K562 (cell line): ENCODE data around the gene GLP1R. TPM values are rescaled to one million over a fixed set of nuclear protein-coding genes. Genes with fewer than 3 reads are reported as not detected.

Experiments used
- ATAC-seq: fragments of 200-7000 bp; cut with Tn5 transposase; 3 replicates; pipeline ENCODE4 v1.9.1; 2020; ENCODE audit warnings: moderate library complexity
- BruUV-seq: library from RNA; stranded (reverse); fragments of 400-500 nt; replicated peaks from 2 replicates; lab custom pipeline; 2021; lab: Mats Ljungman, UMichigan
- CTCF ChIA-PET: fragments of 300-600 bp; formaldehyde crosslinking; extraction: SDS; loops from one replicate; lab custom pipeline; 2021; ENCODE audit warnings: low intra/inter-chr PET ratio; lab: Yijun Ruan, JAX
- POLR2A ChIA-PET: fragments of 300-600, 350-650 bp; sonication (Branson Sonifier 250); formaldehyde crosslinking; extraction: SDS; loops from one replicate; lab custom pipeline; 2021; ENCODE audit warnings: antibody characterized with exemption, inconsistent platforms; lab: Yijun Ruan, JAX
- DNase-seq, 4 experiments: peaks; one replicate each; pipeline versions ENCODE4 v3.0.0 to v3.0.0-alpha.2; 2011 to 2018; ENCODE audit warnings: low spot score in 3 of 4, mixed read lengths in 3 of 4; ENCODE audit errors: extremely low read depth in 1 of 4
- FAIRE-seq: peaks from 2 replicates; lab custom pipeline; 2011; peaks lifted over from hg19 to GRCh38; lab: Jason Lieb, UNC
- H2AFZ ChIP-seq: 2 replicates; pipeline ENCODE4 v1.6.0; 2011; ENCODE audit warnings: low read depth, low read length, control low read depth, inconsistent platforms
- H3K27ac ChIP-seq: fragments of 200-600 bp; 3 replicates; pipeline ENCODE4 v1.8.0; 2011; ENCODE audit warnings: low read depth, mild to moderate bottlenecking, control low read depth, inconsistent platforms, low read length, moderate library complexity, mixed read lengths; ENCODE audit errors: extremely low read depth
- H3K27me3 ChIP-seq, 2 experiments: fragments of 300-600 bp in 1 of 2; 2 replicates in 1 of 2; 3 replicates in 1 of 2; pipeline versions ENCODE4 v1.6.0 to v1.8.0; 2011; ENCODE audit warnings: inconsistent platforms in 2 of 2, low read length in 2 of 2, mild to moderate bottlenecking in 1 of 2, mixed read lengths in 1 of 2, moderate library complexity in 1 of 2; ENCODE audit not compliant: control insufficient read depth in 2 of 2, insufficient read depth in 2 of 2
- H3K36me3 ChIP-seq: fragments of 300-600 bp; 3 replicates; pipeline ENCODE4 v1.8.0; 2011; ENCODE audit warnings: mild to moderate bottlenecking, low read length, inconsistent platforms; ENCODE audit not compliant: control insufficient read depth, insufficient read depth
- H3K4me1 ChIP-seq, 2 experiments: fragments of 200-600 bp in 1 of 2; replicated peaks in 1 of 2; 2 replicates in 1 of 2; 3 replicates in 1 of 2; pipeline versions ENCODE4 v1.5.1 to v1.8.0; 2011; ENCODE audit warnings: inconsistent platforms in 2 of 2, low read length in 2 of 2, mild to moderate bottlenecking in 1 of 2, mixed read lengths in 1 of 2, moderate library complexity in 1 of 2; ENCODE audit not compliant: control insufficient read depth in 2 of 2, insufficient read depth in 2 of 2
- H3K4me2 ChIP-seq: 2 replicates; pipeline ENCODE4 v1.6.1; 2011; ENCODE audit warnings: low read length, control low read depth, inconsistent platforms, mixed read lengths; ENCODE audit not compliant: insufficient read depth
- H3K4me3 ChIP-seq: fragments of 200-600 bp; sonication (generic), shearing (Covaris generic); 2 replicates; pipeline ENCODE4 v1.5.1; 2016; ENCODE audit warnings: control low read depth, inconsistent platforms
- H3K79me2 ChIP-seq: fragments of 200-600 bp; 3 replicates; pipeline ENCODE4 v1.8.0; 2011; ENCODE audit warnings: low read length, inconsistent platforms; ENCODE audit not compliant: control insufficient read depth, insufficient read depth
- H3K9ac ChIP-seq, 2 experiments: 2 replicates each; pipeline versions ENCODE4 v1.6.0 to v1.6.1; 2011; ENCODE audit warnings: low read depth in 2 of 2, low read length in 2 of 2, control low read depth in 1 of 2, inconsistent platforms in 1 of 2, mild to moderate bottlenecking in 1 of 2, mixed read lengths in 1 of 2; ENCODE audit not compliant: insufficient read depth in 1 of 2
- H3K9me1 ChIP-seq: one replicate; pipeline ENCODE4 v1.6.0; 2011; ENCODE audit warnings: inconsistent platforms, mild to moderate bottlenecking, low read length, moderate library complexity; ENCODE audit not compliant: control insufficient read depth, insufficient read depth
- H3K9me3 ChIP-seq: replicated peaks from 2 replicates; pipeline ENCODE4 v1.5.1; 2011; ENCODE audit warnings: low read depth, low read length, inconsistent platforms; ENCODE audit not compliant: control insufficient read depth, insufficient read depth
- H4K20me1 ChIP-seq: replicated peaks from 2 replicates; pipeline ENCODE4 v1.6.1; 2011; ENCODE audit warnings: low read length, inconsistent platforms, mixed read lengths; ENCODE audit not compliant: control insufficient read depth, insufficient read depth
- ETV5 ChIP-seq: sonication (generic); formaldehyde crosslinking; IDR thresholded peaks from 2 replicates; pipeline ENCODE4 v1.4.0; 2020; ENCODE audit warnings: low read depth, mild to moderate bottlenecking, missing genetic modification reagents
- JUNB ChIP-seq: fragments of 450-650 bp; formaldehyde crosslinking; conservative IDR thresholded peaks from 2 replicates; pipeline ENCODE4 v1.4.0; 2020; ENCODE audit warnings: mild to moderate bottlenecking
- LEF1 ChIP-seq: fragments of 450-650 bp; IDR thresholded peaks from 2 replicates; pipeline ENCODE4 v1.6.1; 2016; ENCODE audit warnings: mild to moderate bottlenecking
- NRF1 ChIP-seq, 2 experiments: fragments of 450-650 bp; IDR thresholded peaks in 1 of 2; conservative IDR thresholded peaks in 1 of 2; 2 replicates each; pipeline ENCODE4 v1.6.1; 2014; ENCODE audit warnings: mild to moderate bottlenecking in 2 of 2
- RBM25 ChIP-seq: fragments of 200-400 bp; formaldehyde crosslinking; IDR thresholded peaks from 2 replicates; pipeline ENCODE4 v1.6.1; 2018; ENCODE audit warnings: low read length, low read depth, moderate library complexity; ENCODE audit not compliant: severe bottlenecking
- SIX5 ChIP-seq, 2 experiments: IDR thresholded peaks; 2 replicates each; pipeline ENCODE4 v1.6.1; 2011; ENCODE audit warnings: low read length in 2 of 2, borderline replicate concordance in 1 of 2, low read depth in 1 of 2, mild to moderate bottlenecking in 1 of 2, moderate library complexity in 1 of 2; ENCODE audit not compliant: insufficient read depth in 1 of 2
- TAF1 ChIP-seq: IDR thresholded peaks from 2 replicates; pipeline ENCODE4 v1.6.1; 2011; ENCODE audit warnings: mild to moderate bottlenecking, low read length, moderate library complexity; ENCODE audit not compliant: insufficient read depth, control insufficient read depth, severe bottlenecking; ENCODE audit errors: extremely low read depth
- YBX1 ChIP-seq: fragments of 450-650 bp; IDR thresholded peaks from 2 replicates; pipeline ENCODE4 v1.7.1; 2016; ENCODE audit warnings: mild to moderate bottlenecking
- WGBS: fragments of 100-300 bp; shearing (Covaris generic); methylation state at CpG from one replicate; pipeline ENCODE4 v1.1.6; 2016; ENCODE audit warnings: low coverage, mixed read lengths; ENCODE audit not compliant: insufficient coverage; ENCODE audit errors: missing lambda C conversion rate; 5-methylcytosine and 5-hydroxymethylcytosine counted together
- in situ Hi-C: fragments of 300-500 bp; cut with MboI; formaldehyde crosslinking; loops from 4 replicates; pipeline ENCODE4 v1.15.0; 2018; ENCODE audit warnings: inconsistent platforms, mixed read lengths
- intact Hi-C: fragments of 100-400 bp; cut with micrococcal nuclease; formaldehyde crosslinking; loops from 2 replicates; pipeline ENCODE4 v1.14.2; 2022
- polyA plus RNA-seq, 8 experiments: library from polyadenylated mRNA; depleted of rRNA in 4 of 8; stranded (reverse) in 5 of 8; unstranded in 3 of 8; fragments of >200 nt; fragmentation: Nextera tagmentation in 2 of 8; fragmentation: Illumina TruSeq in 1 of 8; extraction: Ambion mirVana in 2 of 8; extraction: Trizol in 1 of 8; gene quantifications; 2 replicates each; pipeline versions ENCODE4 v1.2.1 to v1.2.3, GENCODE V29; 2011 to 2014; ENCODE audit warnings: inconsistent platforms in 1 of 8, missing spikeins in 1 of 8
- total RNA-seq, 7 experiments: library from RNA; depleted of rRNA in 6 of 7; stranded (reverse); fragments of >200 nt in 6 of 7; fragmentation: Illumina TruSeq in 2 of 7; extraction: Trizol in 2 of 7; gene quantifications; 2 replicates each; pipeline versions ENCODE4 v1.2.1 to v1.2.3, GENCODE V29; 2011 to 2021; ENCODE audit warnings: low replicate concordance in 1 of 7
- TF ChIP-seq, protein P1 (sequence below): fragments of 450-650 bp; IDR thresholded peaks from 2 replicates; pipeline ENCODE4 v1.6.1; 2016

The GLP1R gene
- total and polyA plus RNA-seq, 9 of the 15 experiments (the other 6 are each of a cell fraction or from before 2014, with no cell fraction given) = not detected

DNA sequence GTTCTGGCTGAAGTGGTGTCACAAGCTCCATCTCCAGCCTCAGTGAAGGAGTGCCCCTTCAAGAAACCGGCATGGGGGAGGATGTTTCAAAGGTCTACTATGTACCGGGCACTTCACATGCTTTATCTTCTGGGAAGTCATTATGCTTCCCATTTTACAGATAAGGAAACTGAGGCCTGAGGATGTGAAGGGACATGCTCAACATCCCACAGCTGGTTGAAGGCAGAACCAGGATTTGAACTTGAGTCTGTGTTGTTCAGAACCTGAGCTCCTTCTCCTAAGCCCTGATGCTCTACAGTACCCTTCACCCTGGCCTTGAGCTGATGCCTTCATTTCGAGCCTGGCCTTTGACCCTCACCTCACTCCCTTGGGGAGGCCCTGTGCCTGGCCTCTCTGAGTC, 13.0 kb downstream of the GLP1R start:
- no peaks in the 10 kb centered on the region for H3K9me1 ChIP-seq
- no peak overlapping the region for H3K4me3 ChIP-seq
- no peaks in the 10 kb centered on the region for H3K79me2 ChIP-seq
- TF ChIP-seq RBM25 = peak; percentile 70
- no peak for TF ChIP-seq ETV5
- TF ChIP-seq, all 486 proteins: peak for 1
- Histone ChIP-seq H3K4me1 (no peaks in the 10 kb centered on the region), H3K27ac (no peak overlapping the region), H3K9me3 (no peaks in the 10 kb centered on the region), H4K20me1 (peaks cover 14% of the 10 kb centered on the region), H2AFZ (no peak overlapping the region), H3K36me3 (no peaks in the 10 kb centered on the region), H3K27me3 (peaks cover 35 to 81% of the 10 kb centered on the region in 2 experiments), H3K4me2 (no peak overlapping the region), H3K9ac (no peak overlapping the region)
- intact Hi-C loops = no loop called here
- ChIA-PET POLR2A (interaction anchor here (0.8 kb wide), 1 partner anchor 35 kb away, joined by 3 read pairs; no protein-coding TSS in a partner anchor), CTCF (no interaction called here)
- no TSS peak for BruUV-seq
- in situ Hi-C loops = no loop called here
- ATAC-seq (no peak), FAIRE-seq (no peak), DNase-seq (no peak)
- WGBS = 0% methylated on average over 3 of the region's 3 CpGs

DNA sequence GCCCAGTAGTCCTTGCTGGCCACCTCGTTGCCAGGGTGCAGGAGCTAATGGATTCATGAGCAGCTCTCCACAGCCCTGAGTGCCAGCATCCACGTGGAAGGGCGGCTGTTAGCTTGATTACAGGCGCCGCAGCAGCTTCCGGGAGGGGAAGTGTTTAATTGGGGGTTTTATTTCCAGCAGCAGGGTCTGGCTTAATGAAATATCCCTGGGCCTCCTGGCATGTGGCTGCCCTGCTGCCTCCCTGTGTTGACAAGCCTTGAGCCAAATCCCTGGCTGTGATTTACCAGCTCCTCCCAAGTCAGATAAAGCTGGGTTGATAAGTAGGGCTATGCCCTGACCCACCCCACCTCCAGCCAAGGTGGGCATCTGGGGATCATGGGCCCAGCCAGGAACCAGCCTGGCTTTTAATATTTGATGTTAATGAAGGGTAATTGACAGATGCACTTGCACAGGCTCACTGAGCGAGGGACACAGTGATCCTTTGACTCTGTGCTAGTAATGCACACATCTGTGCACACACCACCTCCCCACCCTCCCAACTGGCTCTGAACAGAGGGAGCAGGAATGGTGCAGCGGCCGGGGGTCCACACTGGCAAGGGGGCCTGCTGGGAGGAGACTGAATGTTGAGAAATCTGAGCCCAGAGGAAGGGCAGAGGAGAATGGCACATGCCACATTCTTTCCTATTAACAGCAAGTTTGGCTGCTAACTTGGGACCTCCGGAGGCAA, 13.6 kb downstream of the GLP1R start:
- Histone ChIP-seq H3K27me3 (peaks cover 39 to 79% of the 10 kb centered on the region in 2 experiments), H2AFZ (no peak overlapping the region), H3K9ac (no peak overlapping the region), H4K20me1 (peaks cover 14% of the 10 kb centered on the region), H3K9me3 (no peaks in the 10 kb centered on the region), H3K79me2 (no peaks in the 10 kb centered on the region), H3K4me2 (no peak overlapping the region), H3K4me3 (no peak overlapping the region), H3K36me3 (no peaks in the 10 kb centered on the region), H3K4me1 (no peaks in the 10 kb centered on the region), H3K9me1 (no peaks in the 10 kb centered on the region), H3K27ac (no peak overlapping the region)
- ATAC-seq = no peak
- in situ Hi-C loops (no loop called here), intact Hi-C loops (no loop called here)
- 0% methylated on average over 10 of the region's 10 CpGs for whole genome bisulfite sequencing
- TF ChIP-seq NRF1 (conservative IDR thresholded peaks at IDR 0.05 in 1 of 2, IDR thresholded peaks at IDR 0.05 in 1 of 2) (no peak), YBX1 (no peak), JUNB (CRISPR knock-in tag) (no peak), TAF1 (no peak), LEF1 (no peak), SIX5 (IDR thresholded peaks at IDR 0.05; ENCODE audit: borderline replicate concordance in 1 of 2, insufficient read depth in 1 of 2, low read depth in 1 of 2, low read length in 2 of 2) (no peak)
- TF ChIP-seq, protein P1, sequence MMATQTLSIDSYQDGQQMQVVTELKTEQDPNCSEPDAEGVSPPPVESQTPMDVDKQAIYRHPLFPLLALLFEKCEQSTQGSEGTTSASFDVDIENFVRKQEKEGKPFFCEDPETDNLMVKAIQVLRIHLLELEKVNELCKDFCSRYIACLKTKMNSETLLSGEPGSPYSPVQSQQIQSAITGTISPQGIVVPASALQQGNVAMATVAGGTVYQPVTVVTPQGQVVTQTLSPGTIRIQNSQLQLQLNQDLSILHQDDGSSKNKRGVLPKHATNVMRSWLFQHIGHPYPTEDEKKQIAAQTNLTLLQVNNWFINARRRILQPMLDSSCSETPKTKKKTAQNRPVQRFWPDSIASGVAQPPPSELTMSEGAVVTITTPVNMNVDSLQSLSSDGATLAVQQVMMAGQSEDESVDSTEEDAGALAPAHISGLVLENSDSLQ = no peak
- ChIA-PET POLR2A (interaction anchor here (0.8 kb wide), 1 partner anchor 36 kb away, joined by 3 read pairs; no protein-coding TSS in a partner anchor), CTCF (no interaction called here)
- FAIRE-seq = no peak
- DNase-seq = no peak
- no TSS peak for BruUV-seq
